Measurements from ENCODE around the gene RNGTT.
"Not testable (repeated sequence)": the region's sequence is repeated elsewhere in the genome, so short reads cannot be mapped to it uniquely, and the experiment has no call there.

DNA sequence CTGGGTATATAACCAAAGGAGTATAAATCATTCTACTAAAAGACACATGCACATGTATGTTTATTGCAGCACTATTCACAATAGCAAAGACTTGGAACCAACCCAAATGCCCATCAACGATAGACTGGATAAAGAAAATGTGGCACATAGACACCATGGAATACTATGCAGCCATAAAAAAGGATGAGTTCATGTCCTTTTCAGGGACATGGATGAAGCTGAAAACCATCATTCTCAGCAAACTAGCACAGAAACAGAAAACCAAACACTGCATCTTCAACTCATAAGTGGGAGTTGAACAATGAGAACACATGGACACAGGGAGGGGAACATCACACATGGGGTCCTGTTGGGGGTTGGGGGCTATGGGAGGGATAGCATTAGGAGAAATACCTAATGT is 130.3 kb downstream of the RNGTT start:
- TF ChIP-seq, protein P1, sequence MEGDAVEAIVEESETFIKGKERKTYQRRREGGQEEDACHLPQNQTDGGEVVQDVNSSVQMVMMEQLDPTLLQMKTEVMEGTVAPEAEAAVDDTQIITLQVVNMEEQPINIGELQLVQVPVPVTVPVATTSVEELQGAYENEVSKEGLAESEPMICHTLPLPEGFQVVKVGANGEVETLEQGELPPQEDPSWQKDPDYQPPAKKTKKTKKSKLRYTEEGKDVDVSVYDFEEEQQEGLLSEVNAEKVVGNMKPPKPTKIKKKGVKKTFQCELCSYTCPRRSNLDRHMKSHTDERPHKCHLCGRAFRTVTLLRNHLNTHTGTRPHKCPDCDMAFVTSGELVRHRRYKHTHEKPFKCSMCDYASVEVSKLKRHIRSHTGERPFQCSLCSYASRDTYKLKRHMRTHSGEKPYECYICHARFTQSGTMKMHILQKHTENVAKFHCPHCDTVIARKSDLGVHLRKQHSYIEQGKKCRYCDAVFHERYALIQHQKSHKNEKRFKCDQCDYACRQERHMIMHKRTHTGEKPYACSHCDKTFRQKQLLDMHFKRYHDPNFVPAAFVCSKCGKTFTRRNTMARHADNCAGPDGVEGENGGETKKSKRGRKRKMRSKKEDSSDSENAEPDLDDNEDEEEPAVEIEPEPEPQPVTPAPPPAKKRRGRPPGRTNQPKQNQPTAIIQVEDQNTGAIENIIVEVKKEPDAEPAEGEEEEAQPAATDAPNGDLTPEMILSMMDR (IDR thresholded peaks at IDR 0.05) = not testable (repeated sequence)
- not testable (repeated sequence) for TF ChIP-seq EP300, POLR2A (IDR thresholded peaks at IDR 0.05)
